HEK293T (cell line): ENCODE results near the gene SORBS1.
A peak's percentile ranks its signal among the peaks of the same experiment; 100 is the strongest.

Experiments
- CTCF ChIA-PET: fragments of 350-600 bp; formaldehyde crosslinking; extraction: SDS; loops from one replicate; lab custom pipeline; 2021; ENCODE audit warnings: antibody characterized with exemption, inconsistent platforms; lab: Yijun Ruan, JAX
- POLR2A ChIA-PET: fragments of 350-600 bp; formaldehyde crosslinking; extraction: SDS; loops from one replicate; lab custom pipeline; 2020; ENCODE audit warnings: antibody characterized with exemption, inconsistent platforms; lab: Yijun Ruan, JAX
- DNase-seq: peaks from one replicate; pipeline ENCODE4 v3.0.0; 2012; ENCODE audit warnings: mixed read lengths; ENCODE audit errors: extremely low spot score
- ARNT ChIP-seq: fragments of 450-650 bp; IDR thresholded peaks from 2 replicates; pipeline ENCODE4 v1.6.1; 2017; ENCODE audit warnings: mild to moderate bottlenecking
- BHLHE40 ChIP-seq: fragments of 450-650 bp; IDR thresholded peaks from 2 replicates; pipeline ENCODE4 v1.6.1; 2016; ENCODE audit warnings: mild to moderate bottlenecking, moderate library complexity, borderline replicate concordance
- CTBP1 ChIP-seq: fragments of 450-650 bp; IDR thresholded peaks from 2 replicates; pipeline ENCODE4 v1.6.1; 2016; ENCODE audit warnings: borderline replicate concordance
- ELF4 ChIP-seq: fragments of 450-650 bp; IDR thresholded peaks from 2 replicates; pipeline ENCODE4 v1.6.1; 2017; ENCODE audit warnings: antibody characterized with exemption
- FOXA1 ChIP-seq: fragments of 450-650 bp; IDR thresholded peaks from 2 replicates; pipeline ENCODE4 v1.6.1; 2016; ENCODE audit warnings: mild to moderate bottlenecking
- FOXK2 ChIP-seq: fragments of 450-650 bp; IDR thresholded peaks from 2 replicates; pipeline ENCODE4 v1.6.1; 2016; ENCODE audit warnings: mild to moderate bottlenecking
- FOXM1 ChIP-seq: fragments of 450-650 bp; IDR thresholded peaks from 2 replicates; pipeline ENCODE4 v1.6.1; 2017; ENCODE audit warnings: mild to moderate bottlenecking, borderline replicate concordance
- L3MBTL2 ChIP-seq: fragments of 450-650 bp; conservative IDR thresholded peaks from 2 replicates; pipeline ENCODE4 v1.6.1; 2016; ENCODE audit warnings: mild to moderate bottlenecking
- LEF1 ChIP-seq: fragments of 450-650 bp; IDR thresholded peaks from 2 replicates; pipeline ENCODE4 v1.6.1; 2017; ENCODE audit warnings: mild to moderate bottlenecking, borderline replicate concordance
- NFRKB ChIP-seq: fragments of 450-650 bp; IDR thresholded peaks from 2 replicates; pipeline ENCODE4 v1.6.1; 2016; ENCODE audit warnings: mild to moderate bottlenecking, moderate library complexity
- SP1 ChIP-seq: fragments of 450-650 bp; IDR thresholded peaks from 2 replicates; pipeline ENCODE4 v1.6.1; 2017
- SUZ12 ChIP-seq: fragments of 450-650 bp; IDR thresholded peaks from 2 replicates; pipeline ENCODE4 v1.6.1; 2016; ENCODE audit warnings: mild to moderate bottlenecking
- TARDBP ChIP-seq: fragments of 450-650 bp; IDR thresholded peaks from 2 replicates; pipeline ENCODE4 v1.6.1; 2016
- ZNF384 ChIP-seq: fragments of 450-650 bp; IDR thresholded peaks from 2 replicates; pipeline ENCODE4 v1.6.1; 2016
- TF ChIP-seq, protein P1 (sequence below): fragments of 450-650 bp; IDR thresholded peaks from 2 replicates; pipeline ENCODE4 v1.6.1; 2016

Gene SORBS1

DNA sequence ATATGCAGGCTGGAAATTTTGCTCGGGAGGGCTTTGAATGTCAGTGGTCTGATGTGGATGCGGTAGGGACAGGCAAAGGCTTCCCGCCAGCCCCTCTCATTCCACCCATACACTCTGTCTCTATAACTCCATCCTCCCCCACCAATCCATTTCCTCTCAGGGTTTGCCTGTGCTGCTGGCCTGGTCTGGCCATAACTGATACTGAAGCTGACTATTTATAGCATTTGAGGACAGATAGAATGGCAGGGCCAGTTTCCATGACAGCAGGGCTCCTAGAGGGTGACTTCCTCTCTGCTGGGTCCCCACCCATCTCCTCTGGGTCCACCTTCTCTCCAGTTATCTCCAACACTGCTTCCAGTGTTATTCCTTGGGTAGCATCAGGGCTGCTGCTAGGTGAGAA is 263.8 kb downstream of the SORBS1 start:
- CTCF ChIA-PET = no interaction called here
- no peak for DNase-seq
- TF ChIP-seq, protein P1, sequence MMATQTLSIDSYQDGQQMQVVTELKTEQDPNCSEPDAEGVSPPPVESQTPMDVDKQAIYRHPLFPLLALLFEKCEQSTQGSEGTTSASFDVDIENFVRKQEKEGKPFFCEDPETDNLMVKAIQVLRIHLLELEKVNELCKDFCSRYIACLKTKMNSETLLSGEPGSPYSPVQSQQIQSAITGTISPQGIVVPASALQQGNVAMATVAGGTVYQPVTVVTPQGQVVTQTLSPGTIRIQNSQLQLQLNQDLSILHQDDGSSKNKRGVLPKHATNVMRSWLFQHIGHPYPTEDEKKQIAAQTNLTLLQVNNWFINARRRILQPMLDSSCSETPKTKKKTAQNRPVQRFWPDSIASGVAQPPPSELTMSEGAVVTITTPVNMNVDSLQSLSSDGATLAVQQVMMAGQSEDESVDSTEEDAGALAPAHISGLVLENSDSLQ = no peak
- TF ChIP-seq LEF1 = no peak
- POLR2A ChIA-PET = no interaction called here

DNA sequence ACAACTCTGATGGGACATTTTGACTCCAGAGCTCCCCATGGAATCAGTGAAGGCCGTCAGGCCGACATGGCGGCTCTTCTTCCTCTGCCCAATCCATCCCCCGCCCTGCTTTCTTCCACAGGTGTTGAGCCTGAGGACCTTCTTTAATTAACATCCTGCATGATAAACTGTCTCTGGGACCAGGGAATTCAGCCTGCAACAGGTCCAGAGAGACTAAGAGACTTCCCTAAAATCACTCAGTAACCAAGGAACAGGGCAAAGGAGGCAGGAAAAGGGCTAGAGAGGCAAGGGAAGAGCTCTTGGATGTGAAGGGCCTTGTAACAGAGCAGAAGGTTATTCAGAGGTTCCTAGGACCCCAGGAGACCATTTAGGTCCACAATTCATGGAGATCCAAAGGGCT is 264.4 kb downstream of the SORBS1 start:
- TF ChIP-seq SP1 (no peak), FOXM1 (no peak), SUZ12 (no peak), LEF1 (no peak), BHLHE40 (no peak), TARDBP (no peak), FOXK2 (no peak), ELF4 (no peak)
- TF ChIP-seq, protein P1 = no peak
- CTCF ChIA-PET = no interaction called here
- no peak for DNase-seq

DNA sequence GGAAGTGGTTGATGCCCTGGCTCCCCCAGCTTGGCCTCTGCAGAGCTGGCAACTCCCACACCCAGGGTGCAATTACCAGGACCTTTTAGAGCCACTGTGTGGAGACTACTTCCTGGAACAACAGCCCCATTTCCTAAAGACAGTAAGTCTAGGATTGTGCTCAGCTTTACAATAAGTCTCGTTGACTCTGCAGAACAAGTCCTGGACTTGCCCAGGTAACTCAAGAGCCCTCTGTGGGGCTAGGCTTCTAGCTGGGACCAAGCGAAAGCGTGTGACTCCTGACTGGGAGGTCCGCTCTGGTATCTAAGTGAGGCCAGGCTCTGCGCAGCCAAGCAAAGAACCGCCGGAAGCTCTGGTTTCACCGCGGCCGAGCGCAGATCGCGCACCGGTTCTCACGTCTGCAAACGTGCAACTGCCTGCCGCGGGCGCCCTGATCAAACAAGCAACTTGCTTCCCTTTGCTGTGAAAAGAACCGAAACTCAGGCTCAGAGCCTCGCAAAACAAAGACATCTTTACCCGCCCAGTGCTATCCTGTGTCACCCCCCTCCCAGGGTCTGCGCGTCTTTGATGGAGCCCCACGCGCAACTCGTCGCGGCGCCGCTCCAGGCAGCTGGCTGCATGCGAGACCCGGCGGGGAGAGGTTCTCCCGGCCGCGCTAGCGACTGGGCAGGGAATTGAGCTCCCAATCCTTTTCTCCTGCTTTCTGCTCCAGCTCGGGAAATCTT is 266.0 kb downstream of the SORBS1 start:
- ChIA-PET CTCF (no interaction called here), POLR2A (interaction anchor here (0.9 kb wide), 1 partner anchor 12 kb away, joined by 3 read pairs; no protein-coding TSS in a partner anchor)
- TF ChIP-seq BHLHE40 (no peak), FOXK2 (no peak), ZNF384 (no peak), CTBP1 (no peak), NFRKB (no peak), FOXM1 (no peak), L3MBTL2 (no peak), LEF1 (no peak), FOXA1 (no peak), TARDBP (no peak), ELF4 (no peak), ARNT (no peak)
- TF ChIP-seq, protein P1 = no peak
- no peak for DNase-seq

More for the DNA sequence above, 264.4 kb downstream of the SORBS1 start:
- POLR2A ChIA-PET = no interaction called here

DNA sequence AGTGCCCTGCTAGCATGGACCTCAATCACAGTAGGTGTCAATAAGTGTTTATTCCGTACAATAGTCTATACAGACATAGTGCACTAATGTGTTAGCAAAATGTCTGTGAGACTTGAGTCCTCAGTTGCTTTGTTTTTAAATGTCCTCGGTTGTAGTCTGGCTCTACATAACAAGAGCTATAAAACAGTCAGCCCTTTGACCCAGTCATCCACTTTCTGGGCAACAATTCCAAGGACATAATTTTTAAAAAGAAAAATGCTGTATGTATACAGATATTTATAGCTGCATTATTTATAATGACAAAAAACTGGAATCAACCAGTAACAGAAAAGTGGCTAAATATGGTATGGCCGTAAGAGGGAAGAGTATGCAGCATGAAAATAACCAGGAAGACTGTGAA is 267.5 kb downstream of the SORBS1 start:
- TF ChIP-seq FOXM1 (no peak), TARDBP (no peak), FOXA1 (no peak), BHLHE40 (no peak), LEF1 (no peak), L3MBTL2 (no peak), CTBP1 (no peak), SP1 (no peak), SUZ12 (no peak)
- TF ChIP-seq, protein P1 = no peak
- DNase-seq = no peak
- ChIA-PET POLR2A (no interaction called here), CTCF (interaction anchor here (0.5 to 0.6 kb wide), 2 partner anchors 15 to 95 kb away, joined by 5 read pairs; no protein-coding TSS in a partner anchor)

DNA sequence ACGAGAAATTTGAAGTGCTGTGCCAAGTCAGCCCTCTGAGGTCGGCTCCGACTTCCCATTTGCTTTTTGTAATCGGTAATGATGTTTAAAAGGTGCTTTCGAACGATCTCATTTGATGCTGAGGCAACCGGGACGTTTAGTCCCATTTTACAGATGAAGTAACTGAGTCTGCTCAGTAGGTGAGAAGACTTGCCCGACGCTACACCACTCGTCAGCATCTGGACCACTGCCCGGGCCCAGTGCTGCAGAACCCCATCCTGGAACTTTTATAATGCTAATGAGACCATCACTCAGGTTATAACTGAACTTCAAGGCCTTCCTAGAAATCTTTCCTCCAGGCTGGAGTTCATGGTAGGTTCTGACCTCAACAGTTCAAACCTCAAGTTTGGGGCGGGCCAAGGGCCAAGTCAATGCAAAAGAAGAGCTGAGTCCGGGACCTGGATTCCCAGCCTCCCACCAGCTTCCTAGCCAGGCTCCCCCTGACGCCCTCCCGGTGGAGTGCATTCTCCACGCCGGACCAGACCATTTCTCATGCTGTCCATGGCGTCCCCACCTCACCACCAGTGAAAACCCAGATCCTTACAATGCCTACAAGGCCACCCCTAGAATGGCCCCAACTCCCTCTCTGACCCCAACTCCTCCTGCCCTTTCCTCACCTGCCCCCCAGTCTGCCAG is 269.7 kb downstream of the SORBS1 start:
- ChIA-PET CTCF (no interaction called here), POLR2A (interaction anchor here (1.4 kb wide), 1 partner anchor 17 kb away, joined by 3 read pairs; no protein-coding TSS in a partner anchor)
- DNase-seq = no peak
- TF ChIP-seq ZNF384 = no peak
- TF ChIP-seq L3MBTL2 = peak; percentile 97
- TF ChIP-seq ARNT = no peak
- TF ChIP-seq SP1 = no peak
- no peak for TF ChIP-seq BHLHE40

DNA sequence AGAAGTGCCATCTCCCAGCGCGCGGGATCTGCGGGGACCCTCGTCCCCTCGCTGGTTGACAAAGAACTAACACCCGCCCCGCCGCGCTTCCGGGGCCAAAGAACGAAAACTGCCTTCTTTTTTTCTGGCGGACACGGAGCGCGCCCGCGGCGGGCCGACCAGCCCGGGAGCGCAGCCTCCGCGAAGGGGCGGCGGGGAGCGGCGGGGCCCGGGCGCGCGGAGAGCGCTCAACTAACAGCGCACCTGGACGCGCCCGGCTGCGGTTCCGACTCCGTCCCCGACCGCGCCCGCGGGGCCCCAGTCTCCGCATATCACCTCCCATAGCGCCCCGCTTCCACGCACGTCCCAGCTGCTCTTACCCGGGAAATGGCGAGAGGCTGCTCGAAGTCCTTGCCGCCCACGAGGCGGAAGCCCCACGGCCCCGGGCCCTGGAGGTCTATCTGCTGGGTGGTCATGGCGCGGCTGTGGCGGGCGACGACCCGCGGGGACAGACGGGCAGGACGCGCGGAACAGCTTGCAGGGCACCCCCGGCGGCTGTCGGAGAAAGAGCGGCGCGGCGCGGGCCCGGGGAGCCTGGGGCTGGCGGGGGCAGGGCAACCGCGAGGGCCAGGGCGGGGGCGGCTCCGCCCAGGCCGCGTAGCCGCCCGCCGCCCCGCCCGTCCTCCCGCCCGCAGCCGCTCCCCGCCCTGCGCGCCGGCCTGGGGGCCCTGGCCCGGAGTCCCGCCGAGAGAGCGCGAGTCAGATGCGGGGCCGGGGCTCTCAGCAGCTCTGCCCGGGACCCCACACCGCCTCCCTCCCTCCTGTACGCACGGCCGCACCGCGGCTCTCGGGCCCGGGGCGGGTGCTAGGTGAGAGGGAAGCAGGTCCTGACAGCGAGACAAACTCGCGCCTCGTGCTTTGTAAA is 270.5 kb downstream of the SORBS1 start, which contains the start of gene PDLIM1:
Gene PDLIM1 (minus strand): TSS at position 543 of the 904 bp plus-strand sequence. CDS start 88 bp downstream, at position 455.
- ChIA-PET POLR2A (interaction anchor here (1.4 kb wide), 1 partner anchor 17 kb away, joined by 3 read pairs; no protein-coding TSS in a partner anchor), CTCF (no interaction called here)
- TF ChIP-seq L3MBTL2 = no peak
- peak; percentile 88 for DNase-seq
